ENCODE measurements around the gene CLIC4.
A peak's percentile ranks its signal among the peaks of the same experiment; 100 is the strongest.

The CLIC4 gene

GRCh38 chr1:24825174-24825573 is 79.9 kb downstream of the CLIC4 start:
- no peak for DNase-seq

GRCh38 chr1:24826510-24826909 is 81.3 kb downstream of the CLIC4 start:
- no peak for DNase-seq

- no peak for DNase-seq
Measured at GRCh38 chr1:24827379-24828135, 82.3 kb downstream of the CLIC4 start.

GRCh38 chr1:24828183-24828886 is 83.1 kb downstream of the CLIC4 start:
- no peak for DNase-seq

- no peak for DNase-seq
Measured at GRCh38 chr1:24828887-24829192, 83.6 kb downstream of the CLIC4 start.

GRCh38 chr1:24830680-24831272 is 85.5 kb downstream of the CLIC4 start:
- peak; percentile 58 for DNase-seq

- no peak for DNase-seq
Measured at GRCh38 chr1:24841593-24841992, 96.3 kb downstream of the CLIC4 start.

GRCh38 chr1:24846671-24847070 is 101.4 kb downstream of the CLIC4 start:
- peak; percentile 76 for DNase-seq

GRCh38 chr1:24847995-24848881 is 103.0 kb downstream of the CLIC4 start:
- peak; percentile 97 for DNase-seq

GRCh38 chr1:24849672-24850295 is 104.5 kb downstream of the CLIC4 start:
- peak; percentile 60 for DNase-seq

- DNase-seq: no peak
Measured at GRCh38 chr1:24850328-24850920, 105.2 kb downstream of the CLIC4 start.

- no peak for DNase-seq
Measured at GRCh38 chr1:24853649-24854048, 108.4 kb downstream of the CLIC4 start.

- DNase-seq: no peak
Measured at GRCh38 chr1:24855474-24855873, 110.2 kb downstream of the CLIC4 start.

- no peak for DNase-seq
Measured at GRCh38 chr1:24856787-24857506, 111.7 kb downstream of the CLIC4 start.

GRCh38 chr1:24857507-24858133 is 112.4 kb downstream of the CLIC4 start:
- DNase-seq: no peak

GRCh38 chr1:24858277-24858676 is 113.0 kb downstream of the CLIC4 start:
- DNase-seq: no peak

- no peak for DNase-seq
Measured at GRCh38 chr1:24859063-24860010, 114.1 kb downstream of the CLIC4 start.

GRCh38 chr1:24860841-24861240 is 115.6 kb downstream of the CLIC4 start:
- DNase-seq: no peak

- DNase-seq: no peak
Measured at GRCh38 chr1:24861821-24862727, 116.8 kb downstream of the CLIC4 start.
